ENCODE measurements around the gene NPLOC4.

The NPLOC4 gene

GRCh38 chr17:81526662-81527571 is 110.0 kb downstream of the NPLOC4 start:
- ChIA-PET POLR2A (no interaction called here), CTCF (interaction anchor here (0.6 to 0.7 kb wide), 3 partner anchors 28 to 1309 kb away, joined by 3 to 5 read pairs (median 4); no protein-coding TSS in a partner anchor)
- Histone ChIP-seq H3K36me3 (ENCODE audit: control insufficient read depth in 2 of 2, insufficient read depth in 1 of 2, low read length in 2 of 2) (no peaks in the 10 kb centered on the region), H3K4me1 (ENCODE audit: control insufficient read depth, insufficient read depth, low read length) (no peaks in the 10 kb centered on the region), H3K9me3 (ENCODE audit: control insufficient read depth, insufficient read depth, low read depth, low read length) (no peaks in the 10 kb centered on the region), H3K27ac (ENCODE audit: extremely low read depth, low read depth, low read length) (no peak overlapping the region), H3K4me3 (ENCODE audit: low read depth, low read length) (no peak overlapping the region)
- TF ChIP-seq ZNF792 (tag by site-specific recombination; IDR thresholded peaks at IDR 0.05), result peak; percentile 73; the same call in 1 of the 2 replicates
- TF ChIP-seq ZSCAN4 (tag by site-specific recombination; IDR thresholded peaks at IDR 0.05), result no peak
- 0 out of 2 replicates have a peak, but pooled peaks have one; percentile 13 for TF ChIP-seq GLIS1 (tag by site-specific recombination; IDR thresholded peaks at IDR 0.05)

- POLR2A ChIA-PET, result no interaction called here
- CTCF ChIA-PET, result no interaction called here
- no peak overlapping the region for H3K27ac ChIP-seq (ENCODE audit: extremely low read depth, low read depth, low read length)
- no peak for TF ChIP-seq TCF7L2 (IDR thresholded peaks at IDR 0.05; ENCODE audit: borderline replicate concordance, low read depth, low read length)
- no peak for TF ChIP-seq ZNF394 (tag by site-specific recombination; IDR thresholded peaks at IDR 0.05; ENCODE audit: borderline replicate concordance)
- TF ChIP-seq ZNF10 (tag by site-specific recombination; IDR thresholded peaks at IDR 0.05), result no peak
- H3K4me3 ChIP-seq (ENCODE audit: low read depth, low read length), result no peak overlapping the region
- H3K4me1 ChIP-seq (ENCODE audit: control insufficient read depth, insufficient read depth, low read length), result no peaks in the 10 kb centered on the region; the same call in 1 of the 2 replicates
- no peaks in the 10 kb centered on the region for H3K9me3 ChIP-seq (ENCODE audit: control insufficient read depth, insufficient read depth, low read depth, low read length)
- H3K36me3 ChIP-seq (ENCODE audit: control insufficient read depth in 2 of 2, insufficient read depth in 1 of 2, low read length in 2 of 2), result no peaks in the 10 kb centered on the region
Observed at GRCh38 chr17:81524865-81525159, 112.1 kb downstream of the NPLOC4 start.

- Histone ChIP-seq H3K4me1 (ENCODE audit: control insufficient read depth, insufficient read depth, low read length) (no peaks in the 10 kb centered on the region; the same call in 1 of the 2 replicates), H3K9me3 (ENCODE audit: control insufficient read depth, insufficient read depth, low read depth, low read length) (no peaks in the 10 kb centered on the region), H3K4me3 (ENCODE audit: low read depth, low read length) (no peak overlapping the region), H3K36me3 (ENCODE audit: control insufficient read depth in 2 of 2, insufficient read depth in 1 of 2, low read length in 2 of 2) (no peaks in the 10 kb centered on the region), H3K27ac (ENCODE audit: extremely low read depth, low read depth, low read length) (no peak overlapping the region)
- ChIA-PET CTCF (no interaction called here), POLR2A (no interaction called here)
- TF ChIP-seq ZNF24 (tag by site-specific recombination; IDR thresholded peaks at IDR 0.05), result no peak
- peak; percentile 29 for TF ChIP-seq ZIC2 (tag by site-specific recombination; IDR thresholded peaks at IDR 0.05)
Observed at GRCh38 chr17:81524039-81524864, 112.7 kb downstream of the NPLOC4 start.

GRCh38 chr17:81523402-81524038 is 113.4 kb downstream of the NPLOC4 start:
- CTCF ChIA-PET, result interaction anchor here (0.6 kb wide), 1 partner anchor 690 kb away, joined by 3 read pairs; no protein-coding TSS in a partner anchor
- no peak overlapping the region for H3K27ac ChIP-seq (ENCODE audit: extremely low read depth, low read depth, low read length)
- POLR2A ChIA-PET, result interaction anchor here (0.6 to 0.9 kb wide), 2 partner anchors 12 to 145 kb away, joined by 3 to 5 read pairs; no protein-coding TSS in a partner anchor
- peaks cover 2% of the 10 kb centered on the region; the same call in 1 of the 2 replicates for H3K4me1 ChIP-seq (ENCODE audit: control insufficient read depth, insufficient read depth, low read length)
- TF ChIP-seq ZNF701 (tag by site-specific recombination; IDR thresholded peaks at IDR 0.05) (no peak), CTCF (tag by site-specific recombination; IDR thresholded peaks at IDR 0.05) (0 out of 2 replicates have a peak, but pooled peaks have one; percentile 28), ZNF692 (tag by site-specific recombination; IDR thresholded peaks at IDR 0.05) (no peak)
- H3K9me3 ChIP-seq (ENCODE audit: control insufficient read depth, insufficient read depth, low read depth, low read length), result no peaks in the 10 kb centered on the region
- H3K36me3 ChIP-seq (ENCODE audit: control insufficient read depth in 2 of 2, insufficient read depth in 1 of 2, low read length in 2 of 2), result no peaks in the 10 kb centered on the region
- H3K4me3 ChIP-seq (ENCODE audit: low read depth, low read length), result no peak overlapping the region

All from HEK293 (cell line).